ENCODE measurements around the gene MTHFD2L.

Gene MTHFD2L

GRCh38 chr4:74311696-74312313, 153.9 kb downstream of the MTHFD2L start:
- H3K4me3 ChIP-seq (ENCODE audit: low read length): no peak overlapping the region
- DNase-seq (ENCODE audit: low read depth): peak; percentile 23
- TF ChIP-seq CTCF (conservative IDR thresholded peaks at IDR 0.05; ENCODE audit: low read depth, low read length): peak; percentile 68

- no peak overlapping the region for H3K4me3 ChIP-seq (ENCODE audit: low read length)
- no peak for DNase-seq (ENCODE audit: low read depth)
- no peak for TF ChIP-seq CTCF (conservative IDR thresholded peaks at IDR 0.05; ENCODE audit: low read depth, low read length)
These were observed 156.4 kb downstream of the MTHFD2L start for GRCh38 chr4:74314329-74314728.

- TF ChIP-seq CTCF (conservative IDR thresholded peaks at IDR 0.05; ENCODE audit: low read depth, low read length): no peak
- DNase-seq (ENCODE audit: low read depth): no peak
These were observed 157.0 kb downstream of the MTHFD2L start for GRCh38 chr4:74314944-74315343.

GRCh38 chr4:74315376-74315775, 157.5 kb downstream of the MTHFD2L start:
- no peak for DNase-seq (ENCODE audit: low read depth)
- TF ChIP-seq CTCF (conservative IDR thresholded peaks at IDR 0.05; ENCODE audit: low read depth, low read length): no peak
- H3K4me3 ChIP-seq (ENCODE audit: low read length): no peak overlapping the region

More at GRCh38 chr4:74314944-74315343, 157.0 kb downstream of the MTHFD2L start:
- H3K4me3 ChIP-seq (ENCODE audit: low read length): no peak overlapping the region

- DNase-seq (ENCODE audit: low read depth): no peak
- TF ChIP-seq CTCF (conservative IDR thresholded peaks at IDR 0.05; ENCODE audit: low read depth, low read length): no peak
- H3K4me3 ChIP-seq (ENCODE audit: low read length): no peak overlapping the region
These were observed 158.5 kb downstream of the MTHFD2L start for GRCh38 chr4:74316397-74316796.

GRCh38 chr4:74317616-74318246, 159.8 kb downstream of the MTHFD2L start:
- no peak overlapping the region for H3K4me3 ChIP-seq (ENCODE audit: low read length)
- no peak for TF ChIP-seq CTCF (conservative IDR thresholded peaks at IDR 0.05; ENCODE audit: low read depth, low read length)
- DNase-seq (ENCODE audit: low read depth): no peak

GRCh38 chr4:74318276-74318675, 160.4 kb downstream of the MTHFD2L start:
- TF ChIP-seq CTCF (conservative IDR thresholded peaks at IDR 0.05; ENCODE audit: low read depth, low read length): no peak
- no peak overlapping the region for H3K4me3 ChIP-seq (ENCODE audit: low read length)
- no peak for DNase-seq (ENCODE audit: low read depth)
